Measurements from ENCODE around the gene ADIRF. TPM values are rescaled to one million over a fixed set of nuclear protein-coding genes. Genes with fewer than 3 reads are reported as not detected.
A peak's percentile ranks its signal among the peaks of the same experiment; 100 is the strongest.

ADIRF gene
- polyA plus RNA-seq, 4 donors = 2.9 to 1,065 (median 471) TPM

GRCh38 chr10:86962136-86962980, 5.9 kb upstream of the ADIRF start:
- no peaks in the 10 kb centered on the region for H3K36me3 ChIP-seq (ENCODE audit: control insufficient read depth in 3 of 3, insufficient read depth in 2 of 3, low read depth in 1 of 3, low read length in 3 of 3)
- H3K4me1 ChIP-seq (ENCODE audit: control insufficient read depth in 3 of 3, insufficient read depth in 2 of 3, low read depth in 1 of 3, low read length in 2 of 3) = peaks cover 0 to 11% (median under 1%) of the 10 kb centered on the region in 3 donors
- H3K9me3 ChIP-seq (ENCODE audit: control insufficient read depth in 2 of 2, insufficient read depth in 1 of 2, low read depth in 1 of 2, low read length in 1 of 2) = no peaks in the 10 kb centered on the region
- FAIRE-seq = no peak
- no peak overlapping the region for H3K4me3 ChIP-seq (ENCODE audit: low read depth in 1 of 3, low read length in 3 of 3)
- no peak for DNase-seq
- no peak overlapping the region for H3K27ac ChIP-seq (ENCODE audit: low read depth in 1 of 3, low read length in 2 of 3)
- WGBS, 3 donors = 92 to 94% (median 93%) methylated on average over 7 of the region's 7 CpGs
- H3K27me3 ChIP-seq (ENCODE audit: control insufficient read depth in 3 of 3, insufficient read depth in 3 of 3, low read length in 3 of 3) = no peaks in the 10 kb centered on the region

GRCh38 chr10:86962981-86963310, 5.3 kb upstream of the ADIRF start:
- WGBS, 3 donors = 87 to 89% (median 88%) methylated on average over 7 of the region's 7 CpGs
- H3K36me3 ChIP-seq (ENCODE audit: control insufficient read depth in 3 of 3, insufficient read depth in 2 of 3, low read depth in 1 of 3, low read length in 3 of 3) = no peaks in the 10 kb centered on the region
- no peak overlapping the region for H3K4me3 ChIP-seq (ENCODE audit: low read depth in 1 of 3, low read length in 3 of 3)
- no peak for FAIRE-seq
- DNase-seq = no peak
- no peaks in the 10 kb centered on the region for H3K9me3 ChIP-seq (ENCODE audit: control insufficient read depth in 2 of 2, insufficient read depth in 1 of 2, low read depth in 1 of 2, low read length in 1 of 2)
- no peaks in the 10 kb centered on the region for H3K27me3 ChIP-seq (ENCODE audit: control insufficient read depth in 3 of 3, insufficient read depth in 3 of 3, low read length in 3 of 3)
- peaks cover 0 to 14% (median 4%) of the 10 kb centered on the region in 3 donors for H3K4me1 ChIP-seq (ENCODE audit: control insufficient read depth in 3 of 3, insufficient read depth in 2 of 3, low read depth in 1 of 3, low read length in 2 of 3)
- H3K27ac ChIP-seq (ENCODE audit: low read depth in 1 of 3, low read length in 2 of 3) = no peak overlapping the region

- DNase-seq (no peak), FAIRE-seq (no peak)
- Histone ChIP-seq H3K27ac (ENCODE audit: low read depth in 1 of 3, low read length in 2 of 3) (no peak overlapping the region), H3K4me1 (ENCODE audit: control insufficient read depth in 3 of 3, insufficient read depth in 2 of 3, low read depth in 1 of 3, low read length in 2 of 3) (peaks cover 0 to 18% (median 4%) of the 10 kb centered on the region in 3 donors), H3K27me3 (ENCODE audit: control insufficient read depth in 3 of 3, insufficient read depth in 3 of 3, low read length in 3 of 3) (peaks cover 0 to 3% (median 0%) of the 10 kb centered on the region in 3 donors), H3K4me3 (ENCODE audit: low read depth in 1 of 3, low read length in 3 of 3) (no peak overlapping the region), H3K9me3 (ENCODE audit: control insufficient read depth in 2 of 2, insufficient read depth in 1 of 2, low read depth in 1 of 2, low read length in 1 of 2) (no peaks in the 10 kb centered on the region), H3K36me3 (ENCODE audit: control insufficient read depth in 3 of 3, insufficient read depth in 2 of 3, low read depth in 1 of 3, low read length in 3 of 3) (no peaks in the 10 kb centered on the region)
- 94 to 96% (median 95%) methylated on average over 12 of the region's 12 CpGs for WGBS, 3 donors
Measured at GRCh38 chr10:86963341-86963919, 4.9 kb upstream of the ADIRF start.

- peaks cover 0 to 11% (median 0%) of the 10 kb centered on the region in 3 donors for H3K27me3 ChIP-seq (ENCODE audit: control insufficient read depth in 3 of 3, insufficient read depth in 3 of 3, low read length in 3 of 3)
- FAIRE-seq (no peak), DNase-seq (no peak)
- 82 to 85% (median 84%) methylated on average over 13 of the region's 13 CpGs for WGBS, 3 donors
- H3K4me1 ChIP-seq (ENCODE audit: control insufficient read depth in 3 of 3, insufficient read depth in 2 of 3, low read depth in 1 of 3, low read length in 2 of 3) = peaks cover 0 to 22% (median 4%) of the 10 kb centered on the region in 3 donors
- no peak overlapping the region for H3K4me3 ChIP-seq (ENCODE audit: low read depth in 1 of 3, low read length in 3 of 3)
- no peaks in the 10 kb centered on the region for H3K9me3 ChIP-seq (ENCODE audit: control insufficient read depth in 2 of 2, insufficient read depth in 1 of 2, low read depth in 1 of 2, low read length in 1 of 2)
- H3K27ac ChIP-seq (ENCODE audit: low read depth in 1 of 3, low read length in 2 of 3) = no peak overlapping the region
- no peaks in the 10 kb centered on the region for H3K36me3 ChIP-seq (ENCODE audit: control insufficient read depth in 3 of 3, insufficient read depth in 2 of 3, low read depth in 1 of 3, low read length in 3 of 3)
Measured at GRCh38 chr10:86964061-86964846, 4.0 kb upstream of the ADIRF start.

- Histone ChIP-seq H3K4me1 (ENCODE audit: control insufficient read depth in 3 of 3, insufficient read depth in 2 of 3, low read depth in 1 of 3, low read length in 2 of 3) (peaks cover 0 to 28% (median 4%) of the 10 kb centered on the region in 3 donors), H3K4me3 (ENCODE audit: low read depth in 1 of 3, low read length in 3 of 3) (no peak overlapping the region), H3K27ac (ENCODE audit: low read depth in 1 of 3, low read length in 2 of 3) (no peak overlapping the region), H3K9me3 (ENCODE audit: control insufficient read depth in 2 of 2, insufficient read depth in 1 of 2, low read depth in 1 of 2, low read length in 1 of 2) (no peaks in the 10 kb centered on the region), H3K27me3 (ENCODE audit: control insufficient read depth in 3 of 3, insufficient read depth in 3 of 3, low read length in 3 of 3) (peaks cover 0 to 12% (median 0%) of the 10 kb centered on the region in 3 donors), H3K36me3 (ENCODE audit: control insufficient read depth in 3 of 3, insufficient read depth in 2 of 3, low read depth in 1 of 3, low read length in 3 of 3) (no peaks in the 10 kb centered on the region)
- FAIRE-seq (no peak), DNase-seq (no peak)
- WGBS, 3 donors = 77 to 95% (median 80%) methylated on average over 2 of the region's 2 CpGs
Measured at GRCh38 chr10:86964847-86965190, 3.5 kb upstream of the ADIRF start.

- peaks cover 0 to 40% (median 4%) of the 10 kb centered on the region in 3 donors for H3K4me1 ChIP-seq (ENCODE audit: control insufficient read depth in 3 of 3, insufficient read depth in 2 of 3, low read depth in 1 of 3, low read length in 2 of 3)
- H3K27ac ChIP-seq (ENCODE audit: low read depth in 1 of 3, low read length in 2 of 3) = no peak overlapping the region
- no peak for DNase-seq
- H3K9me3 ChIP-seq (ENCODE audit: control insufficient read depth in 2 of 2, insufficient read depth in 1 of 2, low read depth in 1 of 2, low read length in 1 of 2) = no peaks in the 10 kb centered on the region
- no peak overlapping the region for H3K4me3 ChIP-seq (ENCODE audit: low read depth in 1 of 3, low read length in 3 of 3)
- no peak for FAIRE-seq
- 57 to 82% (median 69%) methylated on average over 11 of the region's 11 CpGs for WGBS, 3 donors
- H3K27me3 ChIP-seq (ENCODE audit: control insufficient read depth in 3 of 3, insufficient read depth in 3 of 3, low read length in 3 of 3) = peaks cover 0 to 22% (median 0%) of the 10 kb centered on the region in 3 donors
- no peaks in the 10 kb centered on the region for H3K36me3 ChIP-seq (ENCODE audit: control insufficient read depth in 3 of 3, insufficient read depth in 2 of 3, low read depth in 1 of 3, low read length in 3 of 3)
Measured at GRCh38 chr10:86965986-86966654, 2.2 kb upstream of the ADIRF start.

GRCh38 chr10:86967481-86967941, 771 bp upstream of the ADIRF start:
- Histone ChIP-seq H3K4me1 (ENCODE audit: control insufficient read depth in 3 of 3, insufficient read depth in 2 of 3, low read depth in 1 of 3, low read length in 2 of 3) (peaks cover 4 to 50% (median 5%) of the 10 kb centered on the region in 3 donors), H3K27me3 (ENCODE audit: control insufficient read depth in 3 of 3, insufficient read depth in 3 of 3, low read length in 3 of 3) (peaks cover 0 to 26% (median 0%) of the 10 kb centered on the region in 3 donors), H3K4me3 (ENCODE audit: low read depth in 1 of 3, low read length in 3 of 3) (no peak overlapping the region), H3K36me3 (ENCODE audit: control insufficient read depth in 3 of 3, insufficient read depth in 2 of 3, low read depth in 1 of 3, low read length in 3 of 3) (no peaks in the 10 kb centered on the region), H3K27ac (ENCODE audit: low read depth in 1 of 3, low read length in 2 of 3) (no peak overlapping the region), H3K9me3 (ENCODE audit: control insufficient read depth in 2 of 2, insufficient read depth in 1 of 2, low read depth in 1 of 2, low read length in 1 of 2) (no peaks in the 10 kb centered on the region)
- DNase-seq (no peak), FAIRE-seq (no peak)
- WGBS, 3 donors = 68 to 80% (median 69%) methylated on average over 7 of the region's 7 CpGs

GRCh38 chr10:86968994-86969355, 693 bp downstream of the ADIRF start:
- Histone ChIP-seq H3K4me3 (ENCODE audit: low read depth in 1 of 3, low read length in 3 of 3) (peak overlapping the region in 1 of 3 donors; percentile 51), H3K36me3 (ENCODE audit: control insufficient read depth in 3 of 3, insufficient read depth in 2 of 3, low read depth in 1 of 3, low read length in 3 of 3) (no peaks in the 10 kb centered on the region), H3K4me1 (ENCODE audit: control insufficient read depth in 3 of 3, insufficient read depth in 2 of 3, low read depth in 1 of 3, low read length in 2 of 3) (peaks cover 4 to 50% (median 5%) of the 10 kb centered on the region in 3 donors), H3K27me3 (ENCODE audit: control insufficient read depth in 3 of 3, insufficient read depth in 3 of 3, low read length in 3 of 3) (peaks cover 0 to 32% (median 0%) of the 10 kb centered on the region in 3 donors), H3K9me3 (ENCODE audit: control insufficient read depth in 2 of 2, insufficient read depth in 1 of 2, low read depth in 1 of 2, low read length in 1 of 2) (no peaks in the 10 kb centered on the region), H3K27ac (ENCODE audit: low read depth in 1 of 3, low read length in 2 of 3) (peak overlapping the region in 2 of 3 donors; percentile 85 to 95)
- FAIRE-seq (no peak), DNase-seq (no peak)
- 16 to 40% (median 23%) methylated on average over 9 of the region's 9 CpGs for WGBS, 3 donors
